ENCODE data around the gene SULT1C4.

- TF ChIP-seq, protein P1, sequence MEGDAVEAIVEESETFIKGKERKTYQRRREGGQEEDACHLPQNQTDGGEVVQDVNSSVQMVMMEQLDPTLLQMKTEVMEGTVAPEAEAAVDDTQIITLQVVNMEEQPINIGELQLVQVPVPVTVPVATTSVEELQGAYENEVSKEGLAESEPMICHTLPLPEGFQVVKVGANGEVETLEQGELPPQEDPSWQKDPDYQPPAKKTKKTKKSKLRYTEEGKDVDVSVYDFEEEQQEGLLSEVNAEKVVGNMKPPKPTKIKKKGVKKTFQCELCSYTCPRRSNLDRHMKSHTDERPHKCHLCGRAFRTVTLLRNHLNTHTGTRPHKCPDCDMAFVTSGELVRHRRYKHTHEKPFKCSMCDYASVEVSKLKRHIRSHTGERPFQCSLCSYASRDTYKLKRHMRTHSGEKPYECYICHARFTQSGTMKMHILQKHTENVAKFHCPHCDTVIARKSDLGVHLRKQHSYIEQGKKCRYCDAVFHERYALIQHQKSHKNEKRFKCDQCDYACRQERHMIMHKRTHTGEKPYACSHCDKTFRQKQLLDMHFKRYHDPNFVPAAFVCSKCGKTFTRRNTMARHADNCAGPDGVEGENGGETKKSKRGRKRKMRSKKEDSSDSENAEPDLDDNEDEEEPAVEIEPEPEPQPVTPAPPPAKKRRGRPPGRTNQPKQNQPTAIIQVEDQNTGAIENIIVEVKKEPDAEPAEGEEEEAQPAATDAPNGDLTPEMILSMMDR (IDR thresholded peaks at IDR 0.05): no peak
- TF ChIP-seq EP300 (IDR thresholded peaks at IDR 0.05) (no peak), POLR2A (IDR thresholded peaks at IDR 0.05) (no peak)
Observed at GRCh38 chr2:108369153-108369552, 8.6 kb upstream of the SULT1C4 start.
